Esophagus muscularis mucosa (tissue), 4 donors: ENCODE data around the gene EVA1C. TPM values are rescaled to one million over a fixed set of nuclear protein-coding genes. Genes with fewer than 3 reads are reported as not detected.

Experiments
- DNase-seq: peaks from one replicate; pipeline ENCODE4 v3.0.0-alpha.2; 2017; ENCODE audit errors: extremely low spot score
- H3K27ac ChIP-seq, 4 donors: fragments of 200-600 bp; sonication (generic); replicated peaks in 1 of 4; 1 replicate in 3 of 4; 2 replicates in 1 of 4; pipeline ENCODE4 v1.5.1; 2016 to 2019; ENCODE audit warnings: mild to moderate bottlenecking in 1 of 4
- H3K27me3 ChIP-seq, 4 donors: fragments of 200-600 bp; sonication (generic); one replicate each; pipeline versions ENCODE4 v1.5.1 to v1.6.0; 2016 to 2019
- H3K36me3 ChIP-seq, 4 donors: fragments of 200-600 bp; sonication (generic); one replicate each; pipeline ENCODE4 v1.5.1; 2016 to 2019
- H3K4me1 ChIP-seq, 4 donors: fragments of 200-600 bp; sonication (generic); one replicate each; pipeline ENCODE4 v1.5.1; 2016 to 2019
- H3K4me3 ChIP-seq, 4 donors: fragments of 200-600 bp; sonication (generic); 1 replicate in 2 of 4; 2 replicates in 2 of 4; pipeline ENCODE4 v1.5.1; 2016 to 2019; ENCODE audit warnings: mild to moderate bottlenecking in 4 of 4, moderate library complexity in 1 of 4
- H3K9me3 ChIP-seq, 4 donors: fragments of 200-600 bp; sonication (generic); 1 replicate in 3 of 4; 2 replicates in 1 of 4; pipeline ENCODE4 v1.5.1; 2016 to 2019
- CTCF ChIP-seq, 3 experiments: fragments of 200-600 bp in 2 of 3; fragments of 450-650 bp in 1 of 3; sonication (generic) in 2 of 3; IDR thresholded peaks; one replicate each; pipeline ENCODE4 v1.5.1; 2017 to 2019; ENCODE audit warnings: antibody characterized with exemption in 3 of 3, mild to moderate bottlenecking in 2 of 3, moderate library complexity in 1 of 3
- EP300 ChIP-seq: sonication (generic); formaldehyde crosslinking; IDR thresholded peaks from one replicate; pipeline ENCODE4 v1.6.1; 2017; ENCODE audit warnings: antibody characterized with exemption
- POLR2A ChIP-seq: fragments of 450-650 bp; IDR thresholded peaks from one replicate; pipeline ENCODE4 v1.6.1; 2017; ENCODE audit warnings: antibody characterized with exemption, moderate library complexity, mild to moderate bottlenecking, low read depth
- POLR2AphosphoS5 ChIP-seq, 2 donors: sonication (generic); formaldehyde crosslinking; IDR thresholded peaks; one replicate each; pipeline ENCODE4 v1.6.1; 2017; ENCODE audit warnings: antibody characterized with exemption in 2 of 2
- WGBS: methylation state at CpG from one replicate; pipeline ENCODE4 v1.1.5; 2018; 5-methylcytosine and 5-hydroxymethylcytosine counted together
- intact Hi-C: fragments of 100-400 bp; cut with DNase I; formaldehyde crosslinking; loops from one replicate; pipeline ENCODE4 v1.15.1; 2023
- total RNA-seq, 4 donors: library from RNA; depleted of rRNA; stranded (reverse); fragments of >200 nt; gene quantifications; one replicate each; pipeline versions ENCODE4 v1.1.0 to v1.2.1, GENCODE V29; 2016

Gene EVA1C
- total RNA-seq, 4 donors from 2014 or later: 49.8 to 86.6 (median 64.6) TPM

GRCh38 chr21:32463367-32463766 is 50.9 kb downstream of the EVA1C start:
- Histone ChIP-seq H3K9me3 (no peaks in the 10 kb centered on the region), H3K36me3 (peaks cover 29 to 83% (median 51%) of the 10 kb centered on the region in 4 donors), H3K27me3 (no peaks in the 10 kb centered on the region), H3K27ac (peak overlapping the region in 3 of 4 donors; percentile 9 to 72 (median 45)), H3K4me3 (no peak overlapping the region), H3K4me1 (peaks cover 0 to 22% (median 14%) of the 10 kb centered on the region in 4 donors)
- no peak for DNase-seq
- intact Hi-C loops: no loop called here
- WGBS: 83% methylated on average over 7 of the region's 7 CpGs
- TF ChIP-seq EP300 (no peak), POLR2AphosphoS5 (IDR thresholded peaks at IDR 0.05) (no peak), POLR2A (no peak), CTCF (IDR thresholded peaks at IDR 0.05) (no peak)

DNA sequence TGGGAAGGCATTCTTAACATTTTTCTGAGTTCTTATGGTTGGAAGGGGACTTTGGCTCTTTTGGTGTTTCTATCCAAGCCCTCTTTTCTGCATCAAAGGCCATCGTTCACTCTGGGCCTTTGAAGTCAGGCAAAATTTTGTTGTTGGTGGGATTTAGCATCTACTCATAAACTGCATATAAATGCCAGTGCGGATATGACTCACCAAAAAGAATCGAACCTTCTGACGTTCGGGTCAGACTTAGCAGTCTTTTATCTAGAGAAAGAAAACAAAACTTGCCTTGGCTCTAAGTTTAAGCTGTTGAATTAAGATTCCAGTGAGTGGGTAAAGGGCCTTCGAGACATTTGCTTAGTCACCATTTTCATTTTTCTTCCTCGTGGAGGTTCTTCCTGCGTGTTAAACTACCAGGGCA is 51.4 kb downstream of the EVA1C start:
- H3K4me3 ChIP-seq: no peak overlapping the region
- H3K27me3 ChIP-seq: no peaks in the 10 kb centered on the region
- DNase-seq: no peak
- no peaks in the 10 kb centered on the region for H3K9me3 ChIP-seq
- TF ChIP-seq POLR2A: no peak
- no peak for TF ChIP-seq CTCF (IDR thresholded peaks at IDR 0.05)
- TF ChIP-seq EP300: no peak
- TF ChIP-seq POLR2AphosphoS5 (IDR thresholded peaks at IDR 0.05): no peak
- H3K27ac ChIP-seq: peak overlapping the region; percentile 15 to 72 (median 36)
- peaks cover 31 to 83% (median 52%) of the 10 kb centered on the region in 4 donors for H3K36me3 ChIP-seq
- H3K4me1 ChIP-seq: peaks cover 0 to 21% (median 12%) of the 10 kb centered on the region in 4 donors
- intact Hi-C loops: no loop called here
- WGBS: 80% methylated on average over 8 of the region's 8 CpGs

- H3K27ac ChIP-seq: no peak overlapping the region
These were observed 54.8 kb downstream of the EVA1C start for GRCh38 chr21:32467291-32467690.

GRCh38 chr21:32468681-32469111 is 56.2 kb downstream of the EVA1C start:
- no peak for DNase-seq
- WGBS: 81% methylated on average over 6 of the region's 6 CpGs
- TF ChIP-seq CTCF (IDR thresholded peaks at IDR 0.05): no peak
- TF ChIP-seq POLR2AphosphoS5 (IDR thresholded peaks at IDR 0.05): no peak
- no peak for TF ChIP-seq EP300
- TF ChIP-seq POLR2A: no peak
- Histone ChIP-seq H3K9me3 (no peaks in the 10 kb centered on the region), H3K4me3 (no peak overlapping the region), H3K27me3 (no peaks in the 10 kb centered on the region), H3K27ac (no peak overlapping the region), H3K4me1 (peaks cover 0 to 11% (median 7%) of the 10 kb centered on the region in 4 donors), H3K36me3 (peaks cover 38 to 87% (median 65%) of the 10 kb centered on the region in 4 donors)
- intact Hi-C loops: no loop called here

More at GRCh38 chr21:32467291-32467690, 54.8 kb downstream of the EVA1C start:
- intact Hi-C loops: no loop called here
- H3K9me3 ChIP-seq: no peaks in the 10 kb centered on the region
- no peak for DNase-seq
- WGBS: 90% methylated on average over 4 of the region's 4 CpGs
- no peak overlapping the region for H3K4me3 ChIP-seq
- peaks cover 32 to 84% (median 53%) of the 10 kb centered on the region in 4 donors for H3K36me3 ChIP-seq
- peaks cover 0 to 21% (median 12%) of the 10 kb centered on the region in 4 donors for H3K4me1 ChIP-seq
- TF ChIP-seq CTCF (IDR thresholded peaks at IDR 0.05): no peak
- H3K27me3 ChIP-seq: no peaks in the 10 kb centered on the region

DNA sequence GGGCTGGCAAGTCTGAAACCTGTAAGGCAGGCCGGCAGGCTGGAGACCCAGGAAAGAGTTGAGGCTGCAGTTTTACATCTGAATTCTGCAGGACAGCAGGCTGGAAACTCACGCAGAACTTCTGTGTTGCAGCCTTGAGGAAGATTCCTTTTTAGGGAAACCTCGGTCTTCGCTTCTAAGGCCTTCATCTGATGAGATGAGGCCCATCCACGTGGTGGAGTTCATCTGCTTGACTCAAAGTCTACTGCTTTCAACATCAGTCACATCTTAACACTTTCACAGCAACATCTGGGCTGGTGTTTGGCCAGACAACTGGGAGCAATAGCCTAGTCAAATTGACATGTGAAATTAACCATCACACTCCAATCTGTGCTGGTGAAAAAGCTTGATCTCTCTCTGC is 57.1 kb downstream of the EVA1C start:
- no peak overlapping the region for H3K4me3 ChIP-seq
- TF ChIP-seq CTCF (IDR thresholded peaks at IDR 0.05): no peak
- no peak for TF ChIP-seq EP300
- no peak for TF ChIP-seq POLR2AphosphoS5 (IDR thresholded peaks at IDR 0.05)
- TF ChIP-seq POLR2A: no peak
- H3K36me3 ChIP-seq: peaks cover 38 to 93% (median 71%) of the 10 kb centered on the region in 4 donors
- intact Hi-C loops: no loop called here
- peaks cover 4 to 6% (median 4%) of the 10 kb centered on the region in 4 donors for H3K4me1 ChIP-seq
- no peaks in the 10 kb centered on the region for H3K9me3 ChIP-seq
- no peaks in the 10 kb centered on the region for H3K27me3 ChIP-seq
- no peak overlapping the region for H3K27ac ChIP-seq
- 88% methylated on average over 5 of the region's 5 CpGs for WGBS
- no peak for DNase-seq
